K562 (cell line): Measurements from ENCODE around the gene ARMC12. TPM values are rescaled to one million over a fixed set of nuclear protein-coding genes. Genes with fewer than 3 reads are reported as not detected.
A peak's percentile ranks its signal among the peaks of the same experiment; 100 is the strongest.

Experiments used
- ATF3 ChIP-seq, 2 experiments: fragments of 450-650 bp in 1 of 2; sonication (generic) in 1 of 2; formaldehyde crosslinking in 1 of 2; IDR thresholded peaks in 1 of 2; conservative IDR thresholded peaks in 1 of 2; 2 replicates each; pipeline versions ENCODE4 v1.6.1 to v1.8.1; 2016 to 2023; ENCODE audit warnings: mild to moderate bottlenecking in 2 of 2, moderate library complexity in 2 of 2, inconsistent platforms in 1 of 2, missing genetic modification reagents in 1 of 2
- CHD7 ChIP-seq: fragments of 200-600 bp; sonication (generic); IDR thresholded peaks from one replicate; pipeline ENCODE4 v1.6.1; 2012; ENCODE audit warnings: mild to moderate bottlenecking, low read depth, low read length, inconsistent platforms
- GABPA ChIP-seq: fragments of 200-800 bp; sonication (Bioruptor generic); conservative IDR thresholded peaks from 2 replicates; pipeline ENCODE4 v1.6.1; 2016; ENCODE audit warnings: low read depth, missing genetic modification characterization, missing compliant biosample characterization
- GMEB1 ChIP-seq: fragments of 250-450 bp; sonication (Bioruptor Pico); IDR thresholded peaks from 2 replicates; pipeline ENCODE4 v1.4.0; 2020; ENCODE audit warnings: mild to moderate bottlenecking
- GTF2F1 ChIP-seq: IDR thresholded peaks from 2 replicates; pipeline ENCODE4 v1.6.1; 2011; ENCODE audit warnings: low read depth, low read length, improper control_type of control experiment
- POLR2G ChIP-seq: fragments of 200-400 bp; formaldehyde crosslinking; IDR thresholded peaks from 2 replicates; pipeline ENCODE4 v1.6.1; 2017; ENCODE audit warnings: low read depth, mild to moderate bottlenecking, antibody characterized with exemption, low read length, moderate library complexity
- TCF3 ChIP-seq: sonication (generic); formaldehyde crosslinking; IDR thresholded peaks from 2 replicates; pipeline ENCODE4 v1.4.0; 2020; ENCODE audit warnings: mild to moderate bottlenecking, missing genetic modification reagents
- TCFL5 ChIP-seq: fragments of 250-450 bp; sonication (Bioruptor Pico); conservative IDR thresholded peaks from 2 replicates; pipeline ENCODE4 v1.6.1; 2021; ENCODE audit warnings: mild to moderate bottlenecking, moderate library complexity, matching md5 sums
- ZNF253 ChIP-seq: fragments of 250-450 bp; sonication (Bioruptor Pico); conservative IDR thresholded peaks from 2 replicates; pipeline ENCODE4 v1.6.1; 2021; ENCODE audit warnings: mild to moderate bottlenecking
- polyA plus RNA-seq, 8 experiments: library from polyadenylated mRNA; depleted of rRNA in 4 of 8; stranded (reverse) in 5 of 8; unstranded in 3 of 8; fragments of >200 nt; fragmentation: Nextera tagmentation in 2 of 8; fragmentation: Illumina TruSeq in 1 of 8; extraction: Ambion mirVana in 2 of 8; extraction: Trizol in 1 of 8; gene quantifications; 2 replicates each; pipeline versions ENCODE4 v1.2.1 to v1.2.3, GENCODE V29; 2011 to 2014; ENCODE audit warnings: inconsistent platforms in 1 of 8, missing spikeins in 1 of 8
- total RNA-seq, 7 experiments: library from RNA; depleted of rRNA in 6 of 7; stranded (reverse); fragments of >200 nt in 6 of 7; fragmentation: Illumina TruSeq in 2 of 7; extraction: Trizol in 2 of 7; gene quantifications; 2 replicates each; pipeline versions ENCODE4 v1.2.1 to v1.2.3, GENCODE V29; 2011 to 2021; ENCODE audit warnings: low replicate concordance in 1 of 7

Gene ARMC12
- total and polyA plus RNA-seq, 9 of the 15 experiments (the other 6 are each of a cell fraction or from before 2014, with no cell fraction given), result 0.09 to 0.58 (median 0.31) TPM; not detected in 3

- TF ChIP-seq GTF2F1, result no peak
- no peak for TF ChIP-seq ZNF253 (CRISPR knock-in tag)
- no peak for TF ChIP-seq ATF3 (IDR thresholded peaks at IDR 0.05)
- no peak for TF ChIP-seq ATF3 (CRISPR knock-in tag; conservative IDR thresholded peaks at IDR 0.05)
- TF ChIP-seq TCFL5 (CRISPR knock-in tag), result no peak
- no peak for TF ChIP-seq CHD7
- TF ChIP-seq POLR2G, result peak; percentile 93
- TF ChIP-seq GMEB1 (CRISPR knock-in tag), result 0 out of 2 replicates have a peak, but pooled peaks have one; percentile 30
- no peak for TF ChIP-seq TCF3 (CRISPR knock-in tag)
- TF ChIP-seq GABPA (tag), result peak; percentile 43; the same call in 1 of the 2 replicates
These were observed 48.1 kb upstream of the ARMC12 start, which contains the start of gene FKBP5 (continued) for GRCh38 chr6:35688605-35689322.
